GM19468 (cell line): ENCODE measurements around the gene MT1F.
"Not testable (repeated sequence)": the region's sequence is repeated elsewhere in the genome, so short reads cannot be mapped to it uniquely, and the experiment has no call there.

Source experiments
- ATAC-seq: cut with Tn5 transposase; IDR thresholded peaks from one replicate; pipeline ENCODE4 v1.9.1; 2021; ENCODE audit warnings: mild to moderate bottlenecking, moderate library complexity, moderate number of reproducible peaks; ENCODE audit not compliant: unreplicated experiment; ENCODE audit errors: extremely low read depth

The MT1F gene

GRCh38 chr16:56669840-56670619 is 12.3 kb downstream of the MT1F start:
- ATAC-seq = no peak

GRCh38 chr16:56670620-56670934 is 12.8 kb downstream of the MT1F start:
- ATAC-seq = no peak

- ATAC-seq = not testable (repeated sequence)
Measured at GRCh38 chr16:56671691-56672090, 13.9 kb downstream of the MT1F start.

- ATAC-seq = not testable (repeated sequence)
Measured at GRCh38 chr16:56672171-56672570, 14.4 kb downstream of the MT1F start.

GRCh38 chr16:56672761-56673536 is 15.2 kb downstream of the MT1F start:
- ATAC-seq = no peak

- no peak for ATAC-seq
Measured at GRCh38 chr16:56673921-56674320, 16.2 kb downstream of the MT1F start.

GRCh38 chr16:56674570-56674969 is 16.8 kb downstream of the MT1F start:
- not testable (repeated sequence) for ATAC-seq

- ATAC-seq = no peak
Measured at GRCh38 chr16:56675685-56676210, 18.0 kb downstream of the MT1F start.

GRCh38 chr16:56677474-56677873 is 19.7 kb downstream of the MT1F start:
- no peak for ATAC-seq

- no peak for ATAC-seq
Measured at GRCh38 chr16:56679078-56679730, 21.4 kb downstream of the MT1F start.

GRCh38 chr16:56679818-56680217 is 22.1 kb downstream of the MT1F start:
- no peak for ATAC-seq

GRCh38 chr16:56681939-56682702 is 24.4 kb downstream of the MT1F start, which contains the start of gene MT1X:
Gene MT1X, plus strand, starts transcription at chr16:56682470. Its CDS starts 71 bp downstream, at chr16:56682541.
- ATAC-seq = peak; percentile 80

GRCh38 chr16:56682703-56683397 is 25.1 kb downstream of the MT1F start:
- no peak for ATAC-seq

GRCh38 chr16:56683424-56684172 is 25.8 kb downstream of the MT1F start:
- ATAC-seq = no peak

- no peak for ATAC-seq
Measured at GRCh38 chr16:56684256-56684925, 26.6 kb downstream of the MT1F start.

- ATAC-seq = no peak
Measured at GRCh38 chr16:56684926-56685590, 27.3 kb downstream of the MT1F start.

GRCh38 chr16:56686758-56687157 is 29.0 kb downstream of the MT1F start:
- ATAC-seq = no peak

- no peak for ATAC-seq
Measured at GRCh38 chr16:56688762-56689161, 31.0 kb downstream of the MT1F start.
